PC-9 (cell line): ENCODE data around the gene AFAP1L2. TPM values are rescaled to one million over a fixed set of nuclear protein-coding genes. Genes with fewer than 3 reads are reported as not detected.

Experiments used
- BruUV-seq: library from RNA; stranded (reverse); fragments of 400-500 nt; replicated peaks from 2 replicates; lab custom pipeline; 2021; lab: Mats Ljungman, UMichigan
- CTCF ChIA-PET: fragments of 300-600 bp; sonication (Branson Sonifier 250); formaldehyde crosslinking; loops from one replicate; lab custom pipeline; 2022; ENCODE audit warnings: antibody characterized with exemption; lab: Charles Lee
- POLR2A ChIA-PET: fragments of 300-600 bp; sonication (Branson Sonifier 250); formaldehyde crosslinking; loops from one replicate; lab custom pipeline; 2022; ENCODE audit warnings: antibody characterized with exemption; ENCODE audit not compliant: unreplicated experiment; lab: Charles Lee
- DNase-seq, 2 experiments: peaks; one replicate each; pipeline versions ENCODE4 v3.0.0 to v3.0.0-alpha.2; 2015 to 2022; ENCODE audit warnings: mixed read lengths in 1 of 2
- H2AFZ ChIP-seq: fragments of 200-600 bp; sonication (generic); 2 replicates; pipeline ENCODE4 v1.8.1; 2017; ENCODE audit warnings: antibody characterized with exemption
- H3F3A ChIP-seq: fragments of 200-600 bp; sonication (generic); 2 replicates; pipeline ENCODE4 v1.8.1; 2017; ENCODE audit warnings: antibody characterized with exemption, mild to moderate bottlenecking, low read depth; ENCODE audit not compliant: insufficient read depth
- H3K27ac ChIP-seq: fragments of 200-600 bp; sonication (generic); 2 replicates; pipeline ENCODE4 v1.6.1; 2016; ENCODE audit warnings: mixed run types
- H3K27me3 ChIP-seq: fragments of 200-600 bp; sonication (generic); 2 replicates; pipeline ENCODE4 v1.6.1; 2016; ENCODE audit warnings: low read depth, mixed run types; ENCODE audit not compliant: insufficient read depth
- H3K36me3 ChIP-seq: fragments of 200-600 bp; sonication (generic); 2 replicates; pipeline ENCODE4 v1.6.1; 2016; ENCODE audit warnings: low read depth, mixed run types
- H3K4me1 ChIP-seq: fragments of 200-600 bp; sonication (generic); replicated peaks from 2 replicates; pipeline ENCODE4 v1.6.1; 2016; ENCODE audit warnings: mixed run types; ENCODE audit not compliant: insufficient read depth
- H3K4me2 ChIP-seq: fragments of 200-600 bp; sonication (generic); 2 replicates; pipeline ENCODE4 v1.6.1; 2017; ENCODE audit warnings: mixed run types
- H3K4me3 ChIP-seq: fragments of 200-600 bp; sonication (generic); 2 replicates; pipeline ENCODE4 v1.6.1; 2016; ENCODE audit warnings: mixed run types
- H3K79me2 ChIP-seq: fragments of 200-600 bp; sonication (generic); 2 replicates; pipeline ENCODE4 v1.6.1; 2017; ENCODE audit warnings: low read depth, mixed run types
- H3K9me2 ChIP-seq: fragments of 200-600 bp; sonication (generic); 2 replicates; pipeline ENCODE4 v1.8.1; 2017; ENCODE audit warnings: mild to moderate bottlenecking; ENCODE audit not compliant: insufficient read depth
- H3K9me3 ChIP-seq: fragments of 200-600 bp; sonication (generic); 2 replicates; pipeline ENCODE4 v1.8.1; 2016; ENCODE audit warnings: low read depth; ENCODE audit not compliant: insufficient read depth
- H4K20me1 ChIP-seq: fragments of 200-600 bp; sonication (generic); 2 replicates; pipeline ENCODE4 v1.8.1; 2017; ENCODE audit not compliant: insufficient read depth
- EZH2 ChIP-seq: fragments of 200-600 bp; sonication (generic); IDR thresholded peaks from 2 replicates; pipeline ENCODE4 v1.8.0; 2017; ENCODE audit warnings: antibody characterized with exemption, low read depth
- intact Hi-C: fragments of 100-400 bp; cut with micrococcal nuclease; formaldehyde crosslinking; loops from one replicate; pipeline ENCODE4 v1.10.0; 2022; ENCODE audit not compliant: unreplicated experiment
- total RNA-seq: library from RNA; stranded (reverse); gene quantifications from 2 replicates; pipeline ENCODE4 v1.2.3, GENCODE V29; 2021
- TF ChIP-seq, protein P1 (sequence below): fragments of 200-600 bp; sonication (generic); conservative IDR thresholded peaks from 2 replicates; pipeline ENCODE4 v1.6.1; 2017; ENCODE audit warnings: mixed run types, antibody characterized with exemption, mild to moderate bottlenecking, moderate library complexity

AFAP1L2 gene
- total RNA-seq, 1 experiment from 2014 or later = 35.4 TPM

DNA sequence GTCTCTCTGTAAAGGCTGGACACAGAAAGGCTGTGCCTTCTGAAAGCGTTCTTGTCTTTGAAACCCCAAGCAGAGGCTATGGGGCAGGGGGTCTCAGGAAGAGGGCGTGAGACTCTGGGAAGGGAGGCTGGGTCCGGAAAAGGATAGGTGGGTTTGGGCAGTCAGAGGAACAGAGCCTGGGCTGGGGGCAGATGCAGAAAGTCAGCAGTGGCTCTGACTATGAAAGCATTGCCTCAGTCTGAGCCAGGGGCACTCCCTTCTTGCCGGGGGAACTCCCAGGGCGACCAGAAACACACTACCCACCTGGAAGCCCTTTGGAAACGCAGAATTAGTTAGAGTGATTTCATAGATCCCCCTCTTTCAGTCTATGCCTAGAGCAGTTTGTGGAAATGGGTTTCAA, 93.3 kb downstream of the AFAP1L2 start:
- TF ChIP-seq, protein P1, sequence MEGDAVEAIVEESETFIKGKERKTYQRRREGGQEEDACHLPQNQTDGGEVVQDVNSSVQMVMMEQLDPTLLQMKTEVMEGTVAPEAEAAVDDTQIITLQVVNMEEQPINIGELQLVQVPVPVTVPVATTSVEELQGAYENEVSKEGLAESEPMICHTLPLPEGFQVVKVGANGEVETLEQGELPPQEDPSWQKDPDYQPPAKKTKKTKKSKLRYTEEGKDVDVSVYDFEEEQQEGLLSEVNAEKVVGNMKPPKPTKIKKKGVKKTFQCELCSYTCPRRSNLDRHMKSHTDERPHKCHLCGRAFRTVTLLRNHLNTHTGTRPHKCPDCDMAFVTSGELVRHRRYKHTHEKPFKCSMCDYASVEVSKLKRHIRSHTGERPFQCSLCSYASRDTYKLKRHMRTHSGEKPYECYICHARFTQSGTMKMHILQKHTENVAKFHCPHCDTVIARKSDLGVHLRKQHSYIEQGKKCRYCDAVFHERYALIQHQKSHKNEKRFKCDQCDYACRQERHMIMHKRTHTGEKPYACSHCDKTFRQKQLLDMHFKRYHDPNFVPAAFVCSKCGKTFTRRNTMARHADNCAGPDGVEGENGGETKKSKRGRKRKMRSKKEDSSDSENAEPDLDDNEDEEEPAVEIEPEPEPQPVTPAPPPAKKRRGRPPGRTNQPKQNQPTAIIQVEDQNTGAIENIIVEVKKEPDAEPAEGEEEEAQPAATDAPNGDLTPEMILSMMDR = no peak
- TF ChIP-seq EZH2 = no peak
- H3K27me3 ChIP-seq = no peaks in the 10 kb centered on the region
- DNase-seq = no peak
- no peak overlapping the region for H2AFZ ChIP-seq
- peaks cover 9% of the 10 kb centered on the region for H3K4me1 ChIP-seq
- BruUV-seq = no TSS peak
- intact Hi-C loops = no loop called here
- POLR2A ChIA-PET = no interaction called here
- no peak overlapping the region for H3K4me3 ChIP-seq
- no peak overlapping the region for H3K27ac ChIP-seq
- H3K79me2 ChIP-seq = no peaks in the 10 kb centered on the region
- no peaks in the 10 kb centered on the region for H3K36me3 ChIP-seq
- CTCF ChIA-PET = no interaction called here
- H3K9me2 ChIP-seq = no peaks in the 10 kb centered on the region
- no peaks in the 10 kb centered on the region for H4K20me1 ChIP-seq
- H3F3A ChIP-seq = no peaks in the 10 kb centered on the region
- H3K4me2 ChIP-seq = no peak overlapping the region
- H3K9me3 ChIP-seq = no peaks in the 10 kb centered on the region

DNA sequence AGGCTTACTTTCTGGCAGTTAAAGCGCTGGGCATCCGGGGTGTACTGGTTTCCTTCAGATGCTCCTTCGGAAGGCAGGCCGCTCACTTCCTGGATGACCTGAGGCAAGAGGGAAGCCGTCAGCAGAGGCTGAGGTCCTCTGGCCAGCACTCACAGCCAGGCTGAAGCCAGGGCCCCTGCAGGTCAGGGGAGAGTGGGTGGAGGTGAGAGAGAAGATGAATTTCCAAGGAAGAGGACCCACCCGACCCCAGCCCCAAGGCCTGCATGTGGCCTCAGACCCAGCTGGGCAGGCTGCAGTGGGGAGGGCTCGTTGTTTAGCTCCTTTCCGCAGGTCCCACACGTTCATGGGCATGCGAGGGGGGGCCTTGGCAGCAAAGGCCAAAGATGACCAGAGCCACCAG, 94.0 kb downstream of the AFAP1L2 start:
- Histone ChIP-seq H4K20me1 (no peaks in the 10 kb centered on the region), H3K4me2 (no peak overlapping the region), H3K9me2 (no peaks in the 10 kb centered on the region), H3K27ac (no peak overlapping the region), H3K9me3 (no peaks in the 10 kb centered on the region), H3F3A (no peaks in the 10 kb centered on the region), H2AFZ (no peak overlapping the region), H3K4me1 (peaks cover 9% of the 10 kb centered on the region), H3K4me3 (no peak overlapping the region), H3K79me2 (no peaks in the 10 kb centered on the region), H3K36me3 (no peaks in the 10 kb centered on the region), H3K27me3 (no peaks in the 10 kb centered on the region)
- DNase-seq = no peak
- no TSS peak for BruUV-seq
- intact Hi-C loops = no loop called here
- CTCF ChIA-PET = no interaction called here
- POLR2A ChIA-PET = no interaction called here
- TF ChIP-seq, protein P1 = no peak
- no peak for TF ChIP-seq EZH2

DNA sequence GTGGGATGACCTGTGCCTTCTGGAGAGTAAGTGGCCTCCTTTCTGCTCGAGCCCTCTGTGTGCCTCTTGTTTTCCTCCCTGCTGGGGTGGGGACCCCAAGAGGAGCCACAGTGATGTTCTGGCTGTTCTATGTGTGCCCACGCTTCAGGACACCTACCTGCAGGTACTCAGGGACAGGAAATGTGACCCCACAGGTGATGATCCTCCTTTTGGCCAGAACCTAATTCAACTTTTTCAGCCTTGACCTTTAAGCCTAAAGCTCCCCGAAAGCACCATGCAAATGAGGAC, 95.0 kb downstream of the AFAP1L2 start:
- CTCF ChIA-PET = no interaction called here
- intact Hi-C loops = loop anchor here (10.0 kb wide), 1 partner anchor 475 kb away; no protein-coding TSS in a partner anchor
- Histone ChIP-seq H2AFZ (no peak overlapping the region), H3K4me1 (peaks cover 9% of the 10 kb centered on the region), H3K4me2 (no peak overlapping the region), H3F3A (no peaks in the 10 kb centered on the region), H3K9me3 (no peaks in the 10 kb centered on the region), H3K79me2 (no peaks in the 10 kb centered on the region), H4K20me1 (no peaks in the 10 kb centered on the region), H3K27ac (no peak overlapping the region), H3K4me3 (no peak overlapping the region), H3K9me2 (no peaks in the 10 kb centered on the region), H3K27me3 (no peaks in the 10 kb centered on the region), H3K36me3 (no peaks in the 10 kb centered on the region)
- POLR2A ChIA-PET = no interaction called here
- no TSS peak for BruUV-seq
- no peak for DNase-seq
- TF ChIP-seq, protein P1 = no peak
- no peak for TF ChIP-seq EZH2
